HS-27A (cell line): ENCODE results near the gene UTP15.

Experiments
- DNase-seq: peaks from one replicate; pipeline ENCODE4 v3.0.0-alpha.2; 2012; ENCODE audit warnings: low read depth, missing footprints

The UTP15 gene

GRCh38 chr5:73565969-73566547, 515 bp downstream of the UTP15 start:
- no peak for DNase-seq

- DNase-seq, result no peak
These were observed 17.0 kb downstream of the UTP15 start for GRCh38 chr5:73582285-73583145.

GRCh38 chr5:73587923-73588322, 22.4 kb downstream of the UTP15 start:
- no peak for DNase-seq

GRCh38 chr5:73591102-73591695, 25.7 kb downstream of the UTP15 start:
- DNase-seq, result peak; percentile 64

GRCh38 chr5:73591698-73592501, 26.4 kb downstream of the UTP15 start:
- DNase-seq, result no peak

- peak; percentile 63 for DNase-seq
These were observed 27.0 kb downstream of the UTP15 start for GRCh38 chr5:73592551-73592950.

DNA sequence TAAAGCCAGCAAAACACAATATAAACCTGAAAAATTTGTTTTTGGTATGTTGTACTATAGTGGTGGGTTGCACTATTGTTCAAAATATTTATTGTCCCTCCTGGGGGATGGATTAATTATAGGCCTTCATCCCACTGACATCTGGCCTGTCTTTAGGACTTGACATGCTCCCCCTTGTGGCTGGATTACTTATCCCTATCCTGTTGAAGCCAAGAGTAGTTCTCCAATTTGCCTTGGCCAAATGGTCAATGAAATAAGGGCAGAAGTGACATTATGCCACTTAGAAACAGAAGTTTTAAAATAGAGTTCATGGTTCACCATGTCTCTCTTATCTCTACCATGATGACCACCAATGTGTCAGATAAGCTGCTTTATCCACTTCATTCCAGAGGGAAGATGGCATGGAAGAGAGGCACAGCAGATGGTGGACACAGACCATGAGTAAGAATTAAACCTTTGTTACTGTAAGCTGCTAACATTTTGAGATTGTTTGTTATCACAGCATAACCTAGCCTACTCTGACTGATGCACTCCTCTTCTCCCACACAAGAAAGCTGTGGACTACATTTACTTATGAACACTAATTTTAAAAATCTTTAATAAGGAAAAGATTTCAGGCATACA, 31.3 kb downstream of the UTP15 start:
- DNase-seq, result no peak

GRCh38 chr5:73599380-73599779, 33.8 kb downstream of the UTP15 start:
- no peak for DNase-seq

DNA sequence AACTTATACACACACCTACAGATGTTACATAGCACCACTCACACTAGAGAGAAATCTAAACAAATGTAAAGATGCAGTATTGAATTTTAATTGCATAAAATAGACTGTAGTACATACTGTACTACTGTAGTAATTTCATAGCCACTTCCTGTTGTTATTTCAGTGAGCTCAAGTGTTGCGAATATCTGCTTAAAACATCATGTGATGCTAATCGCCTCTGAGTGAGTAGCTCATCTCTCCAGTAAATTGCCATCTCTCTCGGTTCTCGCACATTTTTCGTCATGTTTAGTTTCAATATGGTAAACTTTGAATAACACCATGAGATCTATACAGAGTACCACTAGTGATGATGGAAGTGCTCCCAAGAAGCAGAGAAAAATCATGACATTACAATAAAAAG, 38.5 kb downstream of the UTP15 start:
- DNase-seq, result no peak

DNA sequence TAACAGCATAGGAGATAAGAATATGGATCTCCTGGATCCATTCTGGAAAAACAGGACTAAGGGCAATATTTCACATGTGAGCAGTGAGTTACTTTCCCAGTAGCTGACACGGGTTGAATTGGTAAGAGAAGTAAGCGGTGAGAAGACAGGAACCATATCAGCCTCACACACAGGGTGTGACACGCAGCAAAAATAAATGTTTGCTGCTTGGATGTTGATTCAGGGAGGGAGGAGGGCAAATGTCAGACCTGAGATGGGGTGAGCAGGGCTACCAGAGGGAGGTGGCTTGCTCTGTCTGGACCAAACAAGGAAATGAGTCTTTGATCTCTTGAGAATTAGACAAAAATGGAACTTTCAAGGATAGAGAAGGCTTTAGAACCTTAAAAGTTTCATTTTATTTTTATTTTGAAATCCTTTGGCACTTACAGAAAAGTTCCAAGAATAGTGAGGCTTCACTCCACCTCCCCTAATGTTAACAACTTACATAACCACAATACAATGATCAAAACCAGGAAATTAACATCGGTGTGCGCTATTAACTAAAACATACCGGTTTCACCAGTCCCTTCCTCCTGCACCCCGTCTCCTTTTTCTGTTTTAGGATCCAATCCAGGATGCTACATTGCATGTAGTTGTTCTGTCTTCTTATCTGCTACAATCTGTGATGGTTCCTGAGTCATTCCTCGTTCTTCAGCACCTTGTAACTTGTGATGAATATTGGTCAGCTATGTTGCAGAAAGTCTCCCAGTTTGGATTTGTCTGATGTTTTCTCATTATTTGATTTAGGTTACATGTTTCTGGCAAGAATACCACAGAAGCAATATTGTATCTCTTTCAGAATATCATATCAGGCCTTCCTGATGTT, 39.9 kb downstream of the UTP15 start:
- DNase-seq, result no peak

GRCh38 chr5:73606206-73606753, 40.7 kb downstream of the UTP15 start:
- DNase-seq, result no peak

- DNase-seq, result no peak
These were observed 41.7 kb downstream of the UTP15 start for GRCh38 chr5:73607228-73607627.

DNA sequence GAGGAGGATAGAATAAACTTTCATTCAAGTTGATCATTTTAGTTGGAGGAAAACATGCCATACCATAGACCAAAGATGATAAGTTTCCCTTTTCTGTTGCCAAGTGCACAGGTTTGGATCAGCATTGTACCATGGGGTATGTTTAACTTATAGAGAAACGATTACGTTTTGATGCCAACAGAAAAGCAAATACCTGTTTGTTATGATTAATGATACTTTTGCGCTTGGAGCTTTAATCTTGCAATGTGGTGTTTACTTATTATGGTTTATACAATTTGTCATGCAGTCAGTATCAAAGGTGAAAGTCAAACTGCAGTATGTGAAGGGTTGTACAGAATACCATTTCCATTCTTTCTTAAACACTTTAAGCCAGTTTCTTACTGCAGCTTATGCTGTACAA, 47.3 kb downstream of the UTP15 start:
- no peak for DNase-seq

DNA sequence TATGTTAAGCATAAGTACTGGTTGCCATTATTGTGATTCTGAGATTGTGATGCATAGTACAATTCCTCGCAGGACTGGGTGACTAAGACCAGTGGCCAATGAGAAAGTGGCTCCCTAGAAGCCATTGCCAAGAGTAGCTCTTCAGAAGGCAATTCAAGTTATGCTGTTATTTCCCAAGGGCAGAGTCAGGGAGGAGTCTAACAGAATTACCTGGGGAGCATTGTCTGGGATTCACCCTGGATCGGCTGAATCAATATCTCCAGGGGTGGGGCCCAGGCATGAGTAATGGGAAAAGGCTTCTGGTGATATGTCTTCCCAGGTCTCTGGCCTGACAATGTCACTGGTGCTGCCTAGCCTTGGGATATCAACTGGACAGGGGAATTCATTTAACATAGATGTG, 49.5 kb downstream of the UTP15 start:
- DNase-seq, result no peak

- DNase-seq, result no peak
These were observed 50.4 kb downstream of the UTP15 start for GRCh38 chr5:73615947-73616346.

DNA sequence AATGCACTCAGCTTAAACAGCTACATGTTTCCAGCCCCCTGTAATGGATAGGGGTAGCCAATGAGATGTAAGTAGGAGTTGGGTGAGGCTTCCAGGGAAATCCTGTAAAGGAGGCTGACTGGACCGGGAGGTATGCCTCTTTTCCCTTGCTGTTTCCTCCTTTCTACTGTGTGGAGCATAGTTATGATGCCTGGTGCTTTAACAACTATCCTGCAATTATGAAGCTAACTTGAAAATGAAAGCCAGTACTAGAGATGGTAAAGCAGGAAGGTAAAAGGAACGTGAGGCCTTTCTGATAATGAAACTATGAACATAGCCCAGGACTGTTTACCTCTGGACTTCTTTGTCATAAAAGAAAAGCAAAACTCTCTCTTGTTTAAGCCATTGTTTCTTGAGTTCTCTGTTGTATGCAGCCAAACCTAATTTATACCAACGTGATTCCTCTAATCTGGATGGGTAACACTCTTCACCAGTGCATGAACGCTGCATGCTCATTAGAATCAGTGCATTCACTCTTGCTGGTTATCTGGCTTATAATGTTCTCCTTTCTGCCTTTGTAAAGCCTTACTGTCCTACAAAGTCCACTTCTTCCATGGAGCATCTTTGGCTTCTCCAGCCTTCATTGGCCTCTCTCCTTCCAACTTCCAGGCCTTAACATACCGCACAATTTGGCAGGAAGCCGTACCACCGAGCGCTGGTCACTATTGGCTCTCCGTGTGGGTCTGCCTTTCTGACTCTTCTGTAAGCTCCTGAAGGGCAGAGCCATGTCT, 52.2 kb downstream of the UTP15 start:
- no peak for DNase-seq

DNA sequence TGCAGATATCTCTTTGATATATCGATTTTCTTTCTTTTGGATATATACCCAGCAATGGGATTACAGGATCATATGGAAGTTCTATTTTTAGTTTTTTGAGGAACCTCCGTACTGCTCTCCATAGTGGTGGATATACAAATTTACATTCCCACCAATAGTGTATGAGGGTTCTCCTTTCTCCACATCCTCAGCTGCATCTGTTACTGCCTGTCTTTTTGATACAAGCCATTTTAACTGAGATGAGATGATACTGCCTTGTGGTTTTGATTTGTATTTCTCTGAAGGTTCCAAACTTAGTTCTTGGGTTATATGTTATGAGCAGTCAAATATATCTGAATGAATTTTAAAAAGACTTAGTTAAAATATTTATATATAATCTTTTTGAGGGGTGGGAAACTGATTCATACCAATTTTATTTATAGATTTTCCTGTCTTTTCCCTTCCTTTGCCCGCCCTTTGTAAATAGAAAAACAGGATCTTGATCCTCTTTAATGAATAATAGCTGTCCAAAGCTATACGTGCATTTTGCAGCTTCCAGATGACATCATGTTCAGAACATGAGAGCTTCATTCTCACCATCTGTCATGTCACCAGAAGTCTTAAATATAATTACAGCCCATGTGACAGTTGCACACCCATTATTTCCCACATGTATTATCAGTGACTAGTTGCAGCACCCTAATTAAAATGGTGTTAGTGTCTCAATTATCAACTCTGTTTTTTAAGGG, 54.2 kb downstream of the UTP15 start:
- no peak for DNase-seq

DNA sequence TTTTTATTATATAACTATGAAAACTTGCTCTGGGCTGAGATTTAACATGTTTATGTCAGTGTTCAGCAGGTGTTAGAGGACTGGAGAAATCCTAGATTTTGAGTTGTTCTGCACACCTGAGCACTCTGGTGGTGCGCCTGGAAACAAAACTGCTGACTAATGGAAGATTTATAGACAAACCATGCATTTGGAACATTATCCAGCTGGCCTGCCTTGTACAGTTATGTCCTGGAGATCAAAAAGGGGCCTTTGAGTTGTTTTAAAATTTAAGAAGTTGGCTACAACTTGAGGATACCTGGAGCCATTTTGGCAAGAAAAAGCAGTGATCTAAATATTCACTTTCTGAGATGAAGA, 54.8 kb downstream of the UTP15 start:
- no peak for DNase-seq

- no peak for DNase-seq
These were observed 57.5 kb downstream of the UTP15 start for GRCh38 chr5:73623060-73623459.
